ENCODE data around the gene GPR173. TPM values are rescaled to one million over a fixed set of nuclear protein-coding genes. Genes with fewer than 3 reads are reported as not detected.

The GPR173 gene, protein sequence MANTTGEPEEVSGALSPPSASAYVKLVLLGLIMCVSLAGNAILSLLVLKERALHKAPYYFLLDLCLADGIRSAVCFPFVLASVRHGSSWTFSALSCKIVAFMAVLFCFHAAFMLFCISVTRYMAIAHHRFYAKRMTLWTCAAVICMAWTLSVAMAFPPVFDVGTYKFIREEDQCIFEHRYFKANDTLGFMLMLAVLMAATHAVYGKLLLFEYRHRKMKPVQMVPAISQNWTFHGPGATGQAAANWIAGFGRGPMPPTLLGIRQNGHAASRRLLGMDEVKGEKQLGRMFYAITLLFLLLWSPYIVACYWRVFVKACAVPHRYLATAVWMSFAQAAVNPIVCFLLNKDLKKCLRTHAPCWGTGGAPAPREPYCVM
- total RNA-seq: 1 to 10 TPM in 1 of 2 donors, under 1 TPM in 1; 0.47 to 1.2 TPM

DNA sequence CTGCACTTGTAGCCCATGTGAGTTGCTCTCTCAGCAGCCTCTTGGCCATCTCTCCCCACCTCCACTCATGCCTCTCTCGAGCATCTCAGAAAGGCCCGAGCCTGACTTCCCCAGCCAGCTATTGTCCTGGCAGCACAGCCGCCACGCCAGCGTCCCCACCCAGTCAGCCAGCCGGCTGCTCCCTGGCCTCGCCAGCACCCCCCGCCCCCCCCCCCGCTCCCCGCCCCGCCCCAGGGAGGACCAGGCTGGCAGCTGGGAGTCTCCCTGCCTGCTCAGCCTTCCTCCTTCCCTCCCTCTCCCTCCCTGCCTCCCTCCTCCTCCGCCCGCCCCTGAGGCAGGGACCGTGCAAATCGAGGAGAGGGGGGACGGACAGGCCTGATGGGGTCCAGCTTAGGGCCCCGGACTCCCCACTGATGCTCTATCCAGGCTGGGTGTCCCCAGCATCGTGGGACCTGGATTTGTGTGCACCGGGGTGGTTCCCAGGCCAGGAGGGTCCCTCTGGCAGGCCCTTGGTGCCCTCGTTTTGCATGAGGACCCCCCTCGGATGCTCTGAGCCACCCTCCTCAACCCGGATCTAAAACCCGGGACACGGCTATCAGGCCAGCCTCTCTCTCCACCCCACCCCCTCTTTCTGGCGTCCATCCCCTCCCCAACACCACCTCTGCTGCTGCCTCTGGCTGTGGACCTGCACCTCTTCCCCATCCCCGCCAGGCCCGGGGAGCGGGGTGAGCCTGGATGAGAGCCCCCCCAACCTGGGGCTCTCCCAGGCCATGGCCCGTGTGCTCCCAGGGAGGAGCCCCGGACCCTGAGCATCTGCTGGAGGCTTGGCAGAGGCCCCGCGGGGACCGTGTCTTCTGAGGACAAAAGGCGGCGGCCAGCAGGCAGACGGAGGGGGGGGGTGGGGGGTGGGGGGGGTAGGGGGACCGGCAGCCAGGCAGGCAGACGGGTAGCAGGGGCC is at the start of gene GPR173:
GPR173 (plus strand) TSS at position 621 of the 958 bp plus-strand sequence. CDS start 27,833 bp downstream, outside the sequence.
- Histone ChIP-seq H3K27me3 (no peaks in the 10 kb centered on the region), H3K36me3 (no peaks in the 10 kb centered on the region), H3K4me1 (no peaks in the 10 kb centered on the region), H3K27ac (no peak within 1 kb of the TSS), H3K4me3 (peak within 1 kb of the TSS; percentile 19), H3K9me3 (no peaks in the 10 kb centered on the region), H3K9ac (ENCODE audit: low read depth in 2 of 2, low read length in 2 of 2) (no peak within 1 kb of the TSS)
- intact Hi-C loops (cut with DNase I): no loop called here
- TF ChIP-seq, protein P1, sequence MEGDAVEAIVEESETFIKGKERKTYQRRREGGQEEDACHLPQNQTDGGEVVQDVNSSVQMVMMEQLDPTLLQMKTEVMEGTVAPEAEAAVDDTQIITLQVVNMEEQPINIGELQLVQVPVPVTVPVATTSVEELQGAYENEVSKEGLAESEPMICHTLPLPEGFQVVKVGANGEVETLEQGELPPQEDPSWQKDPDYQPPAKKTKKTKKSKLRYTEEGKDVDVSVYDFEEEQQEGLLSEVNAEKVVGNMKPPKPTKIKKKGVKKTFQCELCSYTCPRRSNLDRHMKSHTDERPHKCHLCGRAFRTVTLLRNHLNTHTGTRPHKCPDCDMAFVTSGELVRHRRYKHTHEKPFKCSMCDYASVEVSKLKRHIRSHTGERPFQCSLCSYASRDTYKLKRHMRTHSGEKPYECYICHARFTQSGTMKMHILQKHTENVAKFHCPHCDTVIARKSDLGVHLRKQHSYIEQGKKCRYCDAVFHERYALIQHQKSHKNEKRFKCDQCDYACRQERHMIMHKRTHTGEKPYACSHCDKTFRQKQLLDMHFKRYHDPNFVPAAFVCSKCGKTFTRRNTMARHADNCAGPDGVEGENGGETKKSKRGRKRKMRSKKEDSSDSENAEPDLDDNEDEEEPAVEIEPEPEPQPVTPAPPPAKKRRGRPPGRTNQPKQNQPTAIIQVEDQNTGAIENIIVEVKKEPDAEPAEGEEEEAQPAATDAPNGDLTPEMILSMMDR (IDR thresholded peaks at IDR 0.05): no peak
- DNase-seq: peak; percentile 29

DNA sequence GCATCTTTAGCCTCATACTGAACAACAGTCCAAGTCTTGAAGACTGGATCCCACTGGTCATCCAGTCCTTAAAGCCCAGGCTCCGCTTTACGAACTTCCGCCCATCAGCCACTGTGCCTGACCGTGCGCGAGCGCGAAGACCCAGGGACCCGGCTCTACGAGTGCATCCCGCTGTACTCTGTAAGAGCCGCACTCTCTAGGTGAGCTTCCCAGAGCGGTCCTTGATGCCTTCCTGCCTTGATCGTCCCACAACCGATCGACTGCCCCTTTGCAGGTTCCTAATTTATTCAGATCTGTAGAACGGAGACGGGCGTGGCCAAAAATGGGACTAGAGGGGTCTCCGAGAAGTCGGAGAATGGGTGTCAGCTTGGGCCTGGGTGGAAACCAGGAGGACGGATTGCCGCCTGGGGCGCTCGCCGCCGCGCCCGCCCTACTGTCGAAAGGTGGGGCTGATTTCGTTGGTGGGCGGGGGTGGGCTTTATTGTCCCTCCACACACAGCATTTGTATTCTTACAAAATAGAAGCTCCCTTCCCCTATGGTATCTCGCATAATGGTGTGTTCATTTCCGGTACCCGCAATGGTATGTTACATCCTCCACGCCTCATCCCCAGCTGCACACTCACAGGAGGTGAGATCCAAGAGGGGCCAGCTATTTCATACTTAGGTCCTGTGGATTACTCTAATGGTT is 48.0 kb upstream of the GPR173 start:
- H3K27ac ChIP-seq: no peak overlapping the region
- TF ChIP-seq, protein P1 (IDR thresholded peaks at IDR 0.05): no peak
- no peaks in the 10 kb centered on the region for H3K4me1 ChIP-seq
- no peaks in the 10 kb centered on the region for H3K27me3 ChIP-seq
- no peak overlapping the region for H3K9ac ChIP-seq (ENCODE audit: low read depth in 2 of 2, low read length in 2 of 2)
- no peak for DNase-seq
- intact Hi-C loops (cut with DNase I): no loop called here
- H3K9me3 ChIP-seq: no peaks in the 10 kb centered on the region
- H3K36me3 ChIP-seq: no peaks in the 10 kb centered on the region
- no peak overlapping the region for H3K4me3 ChIP-seq

DNA sequence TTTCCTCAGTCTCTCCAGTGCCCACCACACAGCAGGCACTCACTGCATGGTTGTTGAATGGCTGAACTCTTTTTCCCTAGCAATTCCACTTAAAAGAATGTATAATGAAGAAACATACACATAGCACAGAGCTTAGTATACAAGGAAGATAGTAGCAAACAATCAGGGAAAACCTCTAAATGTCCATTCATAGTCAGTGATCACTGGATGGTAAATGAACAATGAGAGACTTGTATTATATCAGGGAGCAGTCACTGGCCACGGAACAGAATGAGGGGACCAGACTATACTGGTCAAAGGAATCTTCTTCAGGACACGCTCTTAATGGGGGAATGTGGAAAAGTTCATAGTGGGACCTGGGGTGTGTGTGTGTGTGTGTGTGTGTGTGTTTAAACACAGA is 46.6 kb upstream of the GPR173 start:
- no peaks in the 10 kb centered on the region for H3K36me3 ChIP-seq
- no peak overlapping the region for H3K27ac ChIP-seq
- TF ChIP-seq, protein P1 (IDR thresholded peaks at IDR 0.05): no peak
- H3K4me1 ChIP-seq: no peaks in the 10 kb centered on the region
- DNase-seq: no peak
- no peaks in the 10 kb centered on the region for H3K27me3 ChIP-seq
- no peak overlapping the region for H3K9ac ChIP-seq (ENCODE audit: low read depth in 2 of 2, low read length in 2 of 2)
- no peaks in the 10 kb centered on the region for H3K9me3 ChIP-seq
- H3K4me3 ChIP-seq: no peak overlapping the region
- intact Hi-C loops (cut with DNase I): no loop called here

DNA sequence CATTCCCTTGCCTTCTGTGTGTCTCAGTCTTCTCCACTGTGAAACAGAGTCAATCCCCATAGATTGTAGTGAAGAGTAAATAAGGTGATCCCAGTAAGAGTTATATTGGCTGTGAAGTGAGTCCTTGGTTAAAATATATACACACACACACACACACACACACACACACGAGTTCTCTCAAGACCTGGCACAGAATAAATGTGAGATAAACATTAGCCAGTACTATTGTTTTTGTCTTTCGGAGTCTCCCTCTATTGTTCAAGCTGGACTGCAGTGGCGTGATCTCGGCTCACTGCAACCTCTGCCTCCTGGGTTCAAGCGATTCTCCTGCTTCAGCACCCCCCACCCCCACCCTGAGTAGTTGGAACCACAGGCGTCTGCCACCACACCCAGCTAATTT is 45.5 kb upstream of the GPR173 start:
- H3K36me3 ChIP-seq: no peaks in the 10 kb centered on the region
- no peak for DNase-seq
- TF ChIP-seq, protein P1 (IDR thresholded peaks at IDR 0.05): no peak
- intact Hi-C loops (cut with DNase I): no loop called here
- no peaks in the 10 kb centered on the region for H3K9me3 ChIP-seq
- no peak overlapping the region for H3K9ac ChIP-seq (ENCODE audit: low read depth in 2 of 2, low read length in 2 of 2)
- no peaks in the 10 kb centered on the region for H3K27me3 ChIP-seq
- H3K4me1 ChIP-seq: no peaks in the 10 kb centered on the region
- no peak overlapping the region for H3K27ac ChIP-seq
- no peak overlapping the region for H3K4me3 ChIP-seq

DNA sequence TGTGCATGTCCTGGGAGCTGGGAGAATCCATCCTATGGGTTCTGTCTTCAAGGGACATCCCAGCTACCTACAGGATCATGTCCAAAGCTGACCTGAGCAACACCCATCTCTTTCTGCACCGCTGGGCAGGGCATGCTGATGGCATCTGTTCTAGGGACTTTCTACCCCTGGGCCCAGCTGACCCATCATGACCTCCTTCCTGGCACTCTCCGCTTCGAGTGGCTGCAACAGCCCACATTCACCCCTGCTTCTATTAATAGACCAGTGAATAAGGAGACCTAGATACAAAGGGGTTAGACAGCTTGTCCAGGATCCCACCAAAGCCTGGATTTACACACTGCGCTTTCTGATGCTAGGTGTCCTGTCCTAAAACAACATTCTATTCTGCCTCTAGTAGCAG is 44.6 kb upstream of the GPR173 start:
- Histone ChIP-seq H3K36me3 (no peaks in the 10 kb centered on the region), H3K9me3 (no peaks in the 10 kb centered on the region), H3K27ac (no peak overlapping the region), H3K9ac (ENCODE audit: low read depth in 2 of 2, low read length in 2 of 2) (no peak overlapping the region), H3K4me3 (no peak overlapping the region), H3K27me3 (no peaks in the 10 kb centered on the region), H3K4me1 (no peaks in the 10 kb centered on the region)
- DNase-seq: no peak
- intact Hi-C loops (cut with DNase I): no loop called here
- TF ChIP-seq, protein P1 (IDR thresholded peaks at IDR 0.05): no peak

All from colonic mucosa (tissue), 4 donors.